GM12874 (cell line): Measurements from ENCODE around the gene CSMD2.

Experiments
- CTCF ChIP-seq: IDR thresholded peaks from 2 replicates; pipeline ENCODE4 v1.5.1; 2011; ENCODE audit warnings: low read depth, mild to moderate bottlenecking, control low read depth, low read length, moderate library complexity; ENCODE audit not compliant: insufficient read depth

CSMD2 gene

DNA sequence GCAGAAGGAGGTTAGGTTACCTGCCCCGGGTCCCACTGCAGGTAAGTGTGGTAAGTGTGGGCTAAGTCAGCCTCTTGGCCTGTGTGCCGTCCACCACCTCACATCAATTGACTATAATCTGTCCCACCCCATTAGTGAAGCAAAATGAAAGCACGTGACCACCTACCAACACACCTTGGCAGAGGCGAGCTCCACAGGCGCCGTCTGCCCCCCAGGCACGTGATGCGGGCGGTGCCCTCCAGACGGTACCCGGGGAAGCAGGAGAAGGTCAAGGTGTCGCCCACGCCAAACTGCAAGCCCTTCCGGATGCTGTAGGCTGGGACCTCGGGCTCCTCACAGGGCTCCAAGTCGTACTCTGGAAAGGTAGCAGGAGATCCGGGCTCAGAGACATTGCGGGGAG, 450.6 kb downstream of the CSMD2 start:
- no peak for TF ChIP-seq CTCF

GRCh38 chr1:33713058-33713877, 451.8 kb downstream of the CSMD2 start:
- no peak for TF ChIP-seq CTCF

- no peak for TF ChIP-seq CTCF
Measured at GRCh38 chr1:33712186-33712585, 452.8 kb downstream of the CSMD2 start.

- TF ChIP-seq CTCF: no peak
Measured at GRCh38 chr1:33711511-33711910, 453.5 kb downstream of the CSMD2 start.

- no peak for TF ChIP-seq CTCF
Measured at GRCh38 chr1:33710967-33711366, 454.1 kb downstream of the CSMD2 start.

GRCh38 chr1:33709783-33710718, 455.0 kb downstream of the CSMD2 start:
- TF ChIP-seq CTCF: no peak

DNA sequence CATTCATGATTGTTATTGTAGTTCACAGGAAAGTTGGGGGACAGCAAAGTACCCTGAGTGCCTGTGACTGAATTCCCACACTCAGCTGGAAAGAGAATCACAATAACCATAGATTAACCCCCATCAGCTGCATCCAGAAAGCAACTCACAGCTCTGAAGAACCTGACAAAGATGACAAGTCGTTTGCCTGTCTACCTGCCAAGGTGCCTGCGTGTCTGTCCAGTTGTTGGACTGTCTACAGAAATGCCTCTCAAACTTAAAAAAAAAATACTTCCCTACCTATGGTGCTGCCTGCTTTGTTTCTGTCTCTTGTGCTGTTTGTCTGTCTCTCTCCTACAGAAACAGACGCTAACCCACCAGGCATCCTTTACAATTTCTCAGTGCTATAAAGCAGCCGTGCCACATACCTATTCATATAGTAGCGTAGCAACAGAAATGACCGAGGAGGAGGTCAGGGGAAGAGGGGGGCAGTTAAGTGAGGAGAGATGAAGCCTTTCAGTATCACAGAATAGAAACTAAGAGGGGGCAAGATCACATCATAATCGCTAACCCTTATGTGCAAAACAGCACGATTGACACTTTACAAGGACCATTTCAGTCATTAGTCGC, 455.8 kb downstream of the CSMD2 start:
- TF ChIP-seq CTCF: no peak
